NCI-H460 (cell line): Measurements from ENCODE around the gene DPF3. TPM values are rescaled to one million over a fixed set of nuclear protein-coding genes. Genes with fewer than 3 reads are reported as not detected.

Source experiments
- DNase-seq: peaks from one replicate; pipeline ENCODE4 v3.0.0-alpha.2; 2016; ENCODE audit warnings: low read depth; ENCODE audit errors: extremely low read depth
- total RNA-seq: library from RNA; depleted of rRNA; stranded (reverse); fragments of >200 nt; shearing (Covaris generic); gene quantifications from 2 replicates; pipeline ENCODE4 v1.2.3, GENCODE V29; 2014

Gene DPF3
- total RNA-seq, 1 experiment from 2014 or later, result not detected

DNA sequence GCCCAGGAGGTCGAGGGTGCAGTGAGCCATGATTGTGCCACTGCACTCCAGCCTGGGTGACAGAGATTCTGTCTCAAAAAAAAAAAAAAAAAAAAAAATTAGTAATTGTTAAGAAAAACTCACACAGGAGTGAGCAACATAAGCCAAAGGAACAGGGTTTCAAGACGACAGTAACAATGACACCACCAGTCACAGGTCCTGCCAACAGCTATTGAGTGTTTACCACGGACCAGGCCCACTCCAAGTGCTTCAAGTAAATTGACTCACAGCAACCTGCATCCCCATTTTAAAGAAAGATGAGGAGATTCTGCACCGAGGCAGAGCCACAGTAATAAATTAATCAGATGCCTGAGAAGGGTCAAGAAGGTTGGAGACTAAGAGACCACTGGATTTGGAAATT, 194.5 kb downstream of the DPF3 start:
- no peak for DNase-seq

DNA sequence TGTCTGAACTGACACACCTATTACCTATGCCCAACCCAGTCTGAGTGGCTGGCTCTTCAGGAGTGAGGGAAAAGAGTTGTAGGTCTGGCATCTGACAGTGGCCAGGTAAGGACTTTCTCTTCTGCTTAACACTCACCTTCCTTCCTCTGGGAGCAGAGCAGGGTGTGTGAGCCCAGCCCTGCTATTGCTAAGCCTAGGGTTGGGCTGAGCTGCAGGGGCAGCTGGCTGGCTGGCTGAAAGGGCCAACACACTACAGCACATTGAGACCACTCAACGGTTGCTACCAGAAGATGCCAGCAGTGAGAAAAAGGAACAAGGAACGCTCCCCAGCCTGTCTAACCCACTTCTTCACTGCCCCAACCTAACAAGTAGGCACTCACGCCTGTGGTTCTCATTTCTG, 201.2 kb downstream of the DPF3 start:
- DNase-seq, result no peak

GRCh38 chr14:72690324-72690723, 203.6 kb downstream of the DPF3 start:
- DNase-seq, result no peak

- no peak for DNase-seq
Observed at GRCh38 chr14:72688990-72689671, 204.8 kb downstream of the DPF3 start.

DNA sequence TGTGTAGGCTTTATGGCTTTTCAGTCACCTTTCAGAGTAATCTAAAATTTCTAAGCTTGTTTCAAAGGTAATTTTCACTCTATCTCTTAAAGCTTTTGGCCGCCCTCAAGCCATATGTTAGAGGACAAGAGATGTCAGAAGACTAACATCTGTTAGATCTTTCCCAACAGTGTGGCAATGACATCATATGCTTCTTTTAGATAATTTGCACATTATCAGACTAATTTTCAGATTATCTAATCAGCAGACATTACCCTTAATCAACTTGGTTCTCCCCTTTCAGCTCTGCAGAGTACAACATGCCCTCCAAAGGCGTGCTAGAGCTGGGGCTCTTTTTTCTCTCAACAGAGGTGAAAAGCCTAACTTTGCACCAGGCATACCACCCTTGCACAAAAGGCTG, 207.1 kb downstream of the DPF3 start:
- no peak for DNase-seq

DNA sequence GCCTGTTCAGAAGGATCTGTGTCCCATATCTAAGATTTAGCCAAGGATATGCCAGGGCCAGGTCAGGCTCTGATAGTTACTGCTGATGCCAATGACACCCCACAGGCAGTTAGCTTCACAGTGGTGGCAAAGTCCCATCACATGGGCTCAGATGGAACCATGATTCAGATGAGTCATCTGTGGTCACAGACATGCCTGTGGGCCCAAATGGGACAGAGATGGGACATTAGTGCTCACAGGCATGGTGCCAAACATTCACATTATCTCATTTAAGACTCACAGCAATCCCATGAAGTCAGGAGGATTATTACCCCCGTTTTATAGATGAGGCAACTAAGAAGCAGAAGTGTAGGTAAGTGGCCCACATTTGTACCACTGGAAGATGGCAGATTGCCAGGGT, 207.8 kb downstream of the DPF3 start:
- no peak for DNase-seq

- DNase-seq, result no peak
Observed at GRCh38 chr14:72685456-72685855, 208.4 kb downstream of the DPF3 start.

DNA sequence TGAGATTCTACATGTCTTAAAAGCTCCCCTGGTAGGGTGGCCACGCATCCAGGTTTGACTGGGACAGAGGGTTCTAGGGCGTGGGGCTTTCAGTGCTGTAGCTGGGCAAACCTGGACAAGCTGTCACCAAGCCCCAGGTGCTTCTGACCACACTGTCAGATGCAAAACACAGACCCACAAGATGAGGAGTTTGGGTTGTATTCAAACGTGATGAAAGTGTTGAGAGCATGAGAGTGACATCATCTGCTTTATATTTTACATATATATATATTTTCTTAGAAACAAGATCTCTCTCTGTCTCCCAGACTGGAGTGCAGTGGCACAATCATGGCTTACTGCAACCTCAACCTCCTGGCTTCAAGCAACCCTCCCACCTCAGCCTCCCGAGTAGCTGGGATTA, 210.1 kb downstream of the DPF3 start:
- no peak for DNase-seq

GRCh38 chr14:72682188-72682587, 211.7 kb downstream of the DPF3 start:
- no peak for DNase-seq

DNA sequence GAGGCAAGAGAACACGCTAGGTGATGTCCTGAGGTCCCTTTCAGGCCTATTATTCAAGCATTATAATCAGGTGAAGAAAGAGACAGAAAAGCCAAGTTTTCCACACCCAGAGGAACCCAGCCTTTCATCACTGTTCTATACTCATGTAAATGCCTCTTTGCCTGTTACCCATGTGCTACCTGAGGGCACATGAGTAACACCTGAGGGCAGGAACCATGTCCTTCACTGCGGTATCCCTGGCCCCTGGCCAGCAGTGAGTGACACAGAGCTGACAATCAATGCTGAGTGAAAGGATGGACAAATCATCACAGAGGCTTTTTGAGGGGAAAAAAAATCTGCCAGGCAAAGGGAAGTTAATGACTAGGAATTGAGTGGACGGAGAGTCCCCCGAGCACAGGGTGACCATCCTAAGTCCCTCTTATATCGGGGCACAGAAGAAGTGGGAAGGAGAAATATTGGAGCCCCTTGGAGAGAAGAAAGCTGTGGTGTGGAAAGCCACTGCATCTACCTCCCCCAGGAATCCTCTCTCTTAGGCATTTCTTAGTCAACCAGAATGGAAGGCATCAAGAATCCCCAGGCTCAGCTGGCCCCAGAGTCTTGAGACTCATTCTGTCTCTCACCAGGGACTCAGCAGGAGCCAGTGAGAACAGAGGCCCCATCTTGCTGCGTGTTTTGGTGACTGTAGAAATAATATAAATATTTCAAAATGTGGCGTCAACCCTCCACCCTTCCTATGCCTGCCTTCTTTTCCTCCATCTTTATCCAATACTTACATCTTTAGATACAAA, 212.9 kb downstream of the DPF3 start:
- no peak for DNase-seq

GRCh38 chr14:72679536-72680151, 214.3 kb downstream of the DPF3 start:
- DNase-seq, result no peak

DNA sequence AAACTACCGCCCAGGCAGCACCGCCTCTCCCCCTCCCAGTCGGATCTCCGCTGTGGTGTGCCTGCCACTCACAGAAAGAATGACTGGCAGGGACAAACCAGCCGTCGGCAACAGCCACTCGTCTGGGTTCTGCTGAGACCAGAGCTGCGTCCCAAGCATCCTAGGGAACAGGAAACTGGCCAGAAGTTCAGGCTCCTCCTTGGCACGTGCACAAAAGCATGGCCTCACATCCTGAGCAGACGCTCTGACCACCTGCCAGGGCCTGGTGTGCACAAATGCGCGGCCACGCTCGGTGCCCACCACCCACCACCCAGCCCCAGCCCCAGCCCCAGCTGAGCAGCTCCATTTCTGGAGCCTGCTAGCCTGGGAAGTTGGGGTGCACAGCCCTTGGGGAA, 214.8 kb downstream of the DPF3 start:
- DNase-seq, result no peak

GRCh38 chr14:72678356-72678755, 215.5 kb downstream of the DPF3 start:
- DNase-seq, result no peak

GRCh38 chr14:72677664-72678063, 216.2 kb downstream of the DPF3 start:
- DNase-seq, result no peak

- no peak for DNase-seq
Observed at GRCh38 chr14:72675126-72675525, 218.8 kb downstream of the DPF3 start.

GRCh38 chr14:72673179-72673578, 220.7 kb downstream of the DPF3 start:
- DNase-seq, result no peak

GRCh38 chr14:72666610-72667009, 227.3 kb downstream of the DPF3 start:
- no peak for DNase-seq

- no peak for DNase-seq
Observed at GRCh38 chr14:72665259-72665658, 228.6 kb downstream of the DPF3 start.

DNA sequence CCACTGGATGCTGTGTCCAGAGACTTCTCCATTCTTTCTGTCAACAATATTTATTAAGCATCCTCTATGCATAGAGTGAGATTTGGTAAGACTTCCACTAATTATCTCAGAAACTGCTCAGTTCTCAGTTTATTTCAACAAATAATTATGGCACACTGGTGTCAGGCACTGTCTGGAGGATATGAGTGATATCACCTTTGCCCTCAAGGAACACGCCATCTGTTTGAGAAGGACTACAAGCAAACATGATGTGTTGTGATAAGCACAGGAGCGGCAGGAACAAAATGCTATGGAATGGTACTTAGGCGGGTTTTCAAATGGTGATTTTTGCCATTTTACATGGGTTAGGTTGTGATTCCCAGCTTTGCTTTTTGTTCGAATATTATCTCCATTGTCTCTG, 229.2 kb downstream of the DPF3 start:
- DNase-seq, result no peak

- no peak for DNase-seq
Observed at GRCh38 chr14:72663956-72664650, 229.8 kb downstream of the DPF3 start.

DNA sequence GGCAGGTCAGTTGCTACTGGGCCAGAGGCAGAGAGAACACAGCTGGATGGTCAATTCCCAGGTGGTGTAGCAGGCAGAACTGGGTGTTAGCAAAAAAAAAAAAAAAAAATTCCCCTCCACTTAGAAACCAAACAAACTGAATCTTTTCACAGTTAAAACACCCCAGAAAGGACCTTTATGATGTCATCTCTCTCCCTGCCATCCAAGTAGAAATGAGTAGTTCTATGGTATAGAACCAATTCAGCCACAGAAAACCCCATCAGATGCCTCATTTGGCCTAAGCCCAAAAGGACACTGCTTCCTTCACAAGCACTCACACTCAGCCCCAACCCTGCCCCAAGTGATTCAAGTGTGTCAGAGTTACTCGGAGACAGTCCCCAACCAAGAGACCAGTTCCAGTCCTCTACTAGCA, 230.8 kb downstream of the DPF3 start:
- DNase-seq, result no peak
